GM12892 (cell line): Measurements from ENCODE around the gene APCDD1.
A peak's percentile ranks its signal among the peaks of the same experiment; 100 is the strongest.

Experiments used
- POLR2A ChIP-seq: IDR thresholded peaks from 2 replicates; pipeline ENCODE4 v1.6.1; 2011; ENCODE audit warnings: low read depth, low read length, control low read depth
- POLR2AphosphoS5 ChIP-seq: IDR thresholded peaks from 2 replicates; pipeline ENCODE4 v1.6.1; 2011; ENCODE audit warnings: low read depth, low read length, control low read depth
- TAF1 ChIP-seq: IDR thresholded peaks from 2 replicates; pipeline ENCODE4 v1.6.1; 2011; ENCODE audit warnings: low read depth, mild to moderate bottlenecking, control low read depth, low read length, borderline replicate concordance

GRCh38 chr18:10525697-10526560, 71.5 kb downstream of the APCDD1 start, which contains the start of gene NAPG:
- TF ChIP-seq POLR2A (peak; percentile 73), POLR2AphosphoS5 (peak; percentile 37; the same call in 1 of the 2 replicates), TAF1 (no peak)
